Retina (tissue), 1 donor: ENCODE measurements around the gene POLA1.
"Not testable (repeated sequence)": the region's sequence is repeated elsewhere in the genome, so short reads cannot be mapped to it uniquely, and the experiment has no call there.

Source experiments
- DNase-seq: peaks from one replicate; pipeline ENCODE4 v3.0.0-alpha.2; 2016

Gene POLA1

GRCh38 chrX:24819807-24820206, 126.1 kb downstream of the POLA1 start:
- DNase-seq = not testable (repeated sequence)

GRCh38 chrX:24828147-24828546, 134.4 kb downstream of the POLA1 start:
- no peak for DNase-seq

GRCh38 chrX:24828600-24828999, 134.9 kb downstream of the POLA1 start:
- no peak for DNase-seq

- DNase-seq = no peak
These were observed 140.0 kb downstream of the POLA1 start for GRCh38 chrX:24833695-24834094.

- DNase-seq = no peak
These were observed 144.2 kb downstream of the POLA1 start for GRCh38 chrX:24837966-24838365.

GRCh38 chrX:24838629-24839028, 144.9 kb downstream of the POLA1 start:
- DNase-seq = peak; percentile 38

- DNase-seq = no peak
These were observed 145.6 kb downstream of the POLA1 start for GRCh38 chrX:24839331-24839730.

- no peak for DNase-seq
These were observed 148.8 kb downstream of the POLA1 start for GRCh38 chrX:24842486-24842885.

- DNase-seq = no peak
These were observed 152.9 kb downstream of the POLA1 start for GRCh38 chrX:24846550-24847150.

GRCh38 chrX:24851289-24851688, 157.6 kb downstream of the POLA1 start:
- no peak for DNase-seq

GRCh38 chrX:24851780-24852179, 158.1 kb downstream of the POLA1 start:
- DNase-seq = no peak

GRCh38 chrX:24858004-24858746, 164.5 kb downstream of the POLA1 start:
- DNase-seq = no peak

- no peak for DNase-seq
These were observed 165.6 kb downstream of the POLA1 start for GRCh38 chrX:24859211-24859841.

GRCh38 chrX:24860140-24860539, 166.4 kb downstream of the POLA1 start:
- no peak for DNase-seq

GRCh38 chrX:24862343-24862742, 168.6 kb downstream of the POLA1 start:
- no peak for DNase-seq

- DNase-seq = not testable (repeated sequence)
These were observed 170.1 kb downstream of the POLA1 start for GRCh38 chrX:24863779-24864178.

GRCh38 chrX:24870143-24870542, 176.4 kb downstream of the POLA1 start:
- DNase-seq = no peak

- DNase-seq = no peak
These were observed 181.0 kb downstream of the POLA1 start for GRCh38 chrX:24874604-24875247.

GRCh38 chrX:24876530-24877287, 183.0 kb downstream of the POLA1 start:
- DNase-seq = no peak

GRCh38 chrX:24877288-24877664, 183.6 kb downstream of the POLA1 start:
- DNase-seq = no peak

GRCh38 chrX:24877854-24878650, 184.3 kb downstream of the POLA1 start:
- no peak for DNase-seq

- no peak for DNase-seq
These were observed 186.0 kb downstream of the POLA1 start for GRCh38 chrX:24879679-24880078.
